Pancreas (tissue), 10 donors: ENCODE measurements around the gene SORCS2. TPM values are rescaled to one million over a fixed set of nuclear protein-coding genes. Genes with fewer than 3 reads are reported as not detected.
"Not testable (repeated sequence)": the region's sequence is repeated elsewhere in the genome, so short reads cannot be mapped to it uniquely, and the experiment has no call there.

Source experiments
- ATAC-seq, 4 donors: fragments of 200-7000 bp; cut with Tn5 transposase; one replicate each; pipeline versions ENCODE4 v1.8.0 to v1.9.1; 2020; ENCODE audit warnings: mild to moderate bottlenecking in 4 of 4, moderate library complexity in 4 of 4
- DNase-seq, 6 donors: peaks; one replicate each; pipeline ENCODE4 v3.0.0-alpha.2; 2020
- FAIRE-seq: peaks from 2 replicates; lab custom pipeline; 2012; peaks lifted over from hg19 to GRCh38; lab: Jason Lieb, UNC
- H3K27ac ChIP-seq, 4 donors: fragments of 200-600 bp; sonication (generic); 1 replicate in 3 of 4; 2 replicates in 1 of 4; pipeline versions ENCODE4 v1.5.0 to v1.8.0; 2020
- H3K27me3 ChIP-seq, 4 donors: fragments of 200-600 bp; one replicate each; pipeline ENCODE4 v1.8.0; 2021
- H3K36me3 ChIP-seq, 3 donors: fragments of 200-600 bp; sonication (generic) in 1 of 3; one replicate each; pipeline versions ENCODE4 v1.5.0 to v1.8.0; 2020 to 2021
- H3K4me1 ChIP-seq, 3 donors: fragments of 200-600 bp; one replicate each; pipeline ENCODE4 v1.8.0; 2021
- H3K4me3 ChIP-seq, 4 donors: fragments of 200-600 bp; sonication (generic) in 2 of 4; one replicate each; pipeline versions ENCODE4 v1.5.0 to v1.8.0; 2020 to 2021
- H3K9me3 ChIP-seq, 4 donors: fragments of 200-600 bp; one replicate each; pipeline ENCODE4 v1.8.0; 2021
- WGBS, 2 donors: extraction: QIAGEN DNeasy Blood & Tissue Kit; methylation state at CpG; one replicate each; pipeline ENCODE4 v1.1.7; 2013; 5-methylcytosine and 5-hydroxymethylcytosine counted together
- intact Hi-C, 3 donors: fragments of 100-400 bp; cut with DNase I; formaldehyde crosslinking; loops; one replicate each; pipeline versions ENCODE4 v1.11.1 to v1.14.2; 2022
- polyA plus RNA-seq, 2 donors: library from polyadenylated mRNA; stranded (reverse); fragments of 200-250 nt; gene quantifications; one replicate each; pipeline ENCODE4 v1.2.3, GENCODE V29; 2013
- total RNA-seq, 6 donors: library from RNA; stranded (reverse); fragmentation: NEBNext Ultra II Directional in 4 of 6; extraction: Animal tissue kit (Norgen Biotek cat#: 25700) in 4 of 6; gene quantifications; one replicate each; pipeline versions ENCODE4 v1.2.1 to v1.2.4, GENCODE V29; 2021 to 2023
- TF ChIP-seq, protein P1 (sequence below), 4 donors: fragments of 200-600 bp; sonication (generic) in 3 of 4; IDR thresholded peaks; one replicate each; pipeline versions ENCODE4 v1.5.0 to v1.8.0; 2021; ENCODE audit warnings: antibody characterized with exemption in 4 of 4
- donor health status: healthy with polysubstance abuse.
- donor health status: DM: no; HTN: no; CAD: no; lungs with moderate emphysema.
- donor health status: DM: no; HTN: no; CAD: no.
- donor health status: control.
- donor health status: control.
- donor health status: Bipolar disorder and iron deficiency.
- donor health status: DM: yes; HTN: yes; CAD: no.
- donor health status: DM: no; HTN: no; CAD: no.
- donor health status: DM: no; HTN: no; CAD: no.
- donor health status: DM: yes; HTN: yes; CAD: no.

Gene SORCS2
- total and polyA plus RNA-seq, 8 donors, result 0.14 to 1.7 (median 0.42) TPM

DNA sequence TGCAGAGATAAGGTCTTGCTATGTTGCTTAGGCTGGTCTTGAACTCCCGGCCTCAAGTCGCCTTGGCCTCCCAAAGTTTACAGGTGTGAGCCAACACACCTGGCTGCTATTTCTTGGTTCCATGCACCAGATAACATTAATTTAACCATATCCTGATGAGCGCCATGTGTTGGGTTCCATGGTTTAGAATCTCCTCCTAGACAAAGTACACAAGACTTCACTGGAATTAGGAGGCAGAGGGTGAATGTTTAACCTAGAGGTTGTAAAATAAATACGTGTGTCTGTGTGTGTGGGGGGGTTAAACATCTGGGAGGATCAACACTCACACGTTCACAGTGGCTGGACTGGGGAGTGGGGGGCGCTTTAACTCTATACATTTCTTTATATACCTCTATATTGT is 32.4 kb upstream of the SORCS2 start:
- H3K9me3 ChIP-seq, result no peaks in the 10 kb centered on the region
- H3K27me3 ChIP-seq, result no peaks in the 10 kb centered on the region
- FAIRE-seq (no peak), ATAC-seq (peak; percentile 29 to 69 (median 60)), DNase-seq (peak in 4 of 6 donors; percentile 10 to 62 (median 46))
- peak overlapping the region; percentile 39 to 71 (median 54) for H3K27ac ChIP-seq
- intact Hi-C loops, result no loop called here
- no peak overlapping the region for H3K4me3 ChIP-seq
- H3K4me1 ChIP-seq, result peaks cover 20 to 30% (median 28%) of the 10 kb centered on the region in 3 donors
- TF ChIP-seq, protein P1, sequence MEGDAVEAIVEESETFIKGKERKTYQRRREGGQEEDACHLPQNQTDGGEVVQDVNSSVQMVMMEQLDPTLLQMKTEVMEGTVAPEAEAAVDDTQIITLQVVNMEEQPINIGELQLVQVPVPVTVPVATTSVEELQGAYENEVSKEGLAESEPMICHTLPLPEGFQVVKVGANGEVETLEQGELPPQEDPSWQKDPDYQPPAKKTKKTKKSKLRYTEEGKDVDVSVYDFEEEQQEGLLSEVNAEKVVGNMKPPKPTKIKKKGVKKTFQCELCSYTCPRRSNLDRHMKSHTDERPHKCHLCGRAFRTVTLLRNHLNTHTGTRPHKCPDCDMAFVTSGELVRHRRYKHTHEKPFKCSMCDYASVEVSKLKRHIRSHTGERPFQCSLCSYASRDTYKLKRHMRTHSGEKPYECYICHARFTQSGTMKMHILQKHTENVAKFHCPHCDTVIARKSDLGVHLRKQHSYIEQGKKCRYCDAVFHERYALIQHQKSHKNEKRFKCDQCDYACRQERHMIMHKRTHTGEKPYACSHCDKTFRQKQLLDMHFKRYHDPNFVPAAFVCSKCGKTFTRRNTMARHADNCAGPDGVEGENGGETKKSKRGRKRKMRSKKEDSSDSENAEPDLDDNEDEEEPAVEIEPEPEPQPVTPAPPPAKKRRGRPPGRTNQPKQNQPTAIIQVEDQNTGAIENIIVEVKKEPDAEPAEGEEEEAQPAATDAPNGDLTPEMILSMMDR (IDR thresholded peaks at IDR 0.05), result no peak
- no peaks in the 10 kb centered on the region for H3K36me3 ChIP-seq
- 16 to 23% methylated on average over 6 of the region's 6 CpGs for WGBS, 2 donors

GRCh38 chr4:7160439-7160838 is 31.9 kb upstream of the SORCS2 start:
- no peak for FAIRE-seq
- peaks cover 20 to 30% (median 28%) of the 10 kb centered on the region in 3 donors for H3K4me1 ChIP-seq
- no peak overlapping the region for H3K4me3 ChIP-seq
- WGBS, 2 donors, result 14 to 22% methylated on average over 11 of the region's 11 CpGs
- H3K36me3 ChIP-seq, result no peaks in the 10 kb centered on the region
- H3K9me3 ChIP-seq, result no peaks in the 10 kb centered on the region
- DNase-seq, result peak; percentile 24 to 71 (median 43)
- intact Hi-C loops, result no loop called here
- H3K27me3 ChIP-seq, result no peaks in the 10 kb centered on the region
- peak overlapping the region; percentile 39 to 71 (median 54) for H3K27ac ChIP-seq
- peak; percentile 24 to 52 (median 40) for ATAC-seq
- TF ChIP-seq, protein P1 (IDR thresholded peaks at IDR 0.05), result no peak

DNA sequence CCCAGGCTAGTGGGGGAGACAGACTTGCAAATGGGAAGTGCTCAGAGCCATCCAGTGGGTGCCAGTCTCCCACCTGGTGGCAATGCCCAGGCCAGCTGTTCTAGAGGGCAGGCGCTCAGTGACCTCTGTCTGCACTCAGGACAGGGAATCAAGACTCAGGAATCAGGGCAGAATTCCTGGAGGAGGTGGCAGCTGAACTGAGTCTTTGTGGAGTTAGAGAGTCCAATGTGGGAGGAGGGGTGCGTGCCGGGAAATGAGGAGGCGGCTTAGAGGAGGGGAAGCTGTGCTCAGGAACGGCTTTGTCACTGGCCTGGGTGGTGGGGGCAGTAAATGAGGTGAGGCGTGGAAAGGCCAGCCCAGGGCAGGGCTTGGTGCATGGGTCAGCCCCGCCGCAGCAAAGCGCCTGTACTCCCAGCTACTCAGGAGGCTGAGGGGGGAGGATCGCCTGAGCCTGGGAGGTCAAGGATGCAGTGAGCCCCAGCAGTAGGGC is 31.3 kb upstream of the SORCS2 start:
- FAIRE-seq, result no peak
- H3K27me3 ChIP-seq, result no peaks in the 10 kb centered on the region
- no peak overlapping the region for H3K4me3 ChIP-seq
- intact Hi-C loops, result no loop called here
- peak; percentile 1 to 16 (median 8) for ATAC-seq
- H3K36me3 ChIP-seq, result no peaks in the 10 kb centered on the region
- DNase-seq, result peak in 3 of 6 donors; percentile 16 to 67 (median 54)
- TF ChIP-seq, protein P1 (IDR thresholded peaks at IDR 0.05), result no peak
- H3K9me3 ChIP-seq, result no peaks in the 10 kb centered on the region
- peak overlapping the region; percentile 22 to 48 (median 34) for H3K27ac ChIP-seq
- H3K4me1 ChIP-seq, result peaks cover 20 to 30% (median 28%) of the 10 kb centered on the region in 3 donors
- WGBS, 2 donors, result 77 to 82% methylated on average over 9 to 10 of the region's 10 CpGs

- ATAC-seq (peak; percentile 83 to 91 (median 86)), FAIRE-seq (no peak), DNase-seq (peak; percentile 58 to 84 (median 80))
- H3K27me3 ChIP-seq, result no peaks in the 10 kb centered on the region
- TF ChIP-seq, protein P1 (IDR thresholded peaks at IDR 0.05), result no peak
- no peak overlapping the region for H3K4me3 ChIP-seq
- peaks cover 20 to 30% (median 28%) of the 10 kb centered on the region in 3 donors for H3K4me1 ChIP-seq
- H3K27ac ChIP-seq, result peak overlapping the region; percentile 22 to 48 (median 34)
- intact Hi-C loops, result no loop called here
- H3K36me3 ChIP-seq, result no peaks in the 10 kb centered on the region
- WGBS, 2 donors, result 18 to 21% methylated on average over 6 of the region's 6 CpGs
- no peaks in the 10 kb centered on the region for H3K9me3 ChIP-seq
These were observed 30.6 kb upstream of the SORCS2 start for GRCh38 chr4:7161721-7162214.

GRCh38 chr4:7165056-7165873 is 27.1 kb upstream of the SORCS2 start:
- H3K27ac ChIP-seq, ATAC-seq, H3K27me3 ChIP-seq, FAIRE-seq, H3K4me3 ChIP-seq, intact Hi-C loops, H3K36me3 ChIP-seq, H3K9me3 ChIP-seq: not testable (repeated sequence)
- 79 to 82% methylated on average over 28 of the region's 28 CpGs for WGBS, 2 donors
- peak in 4 of 6 donors; percentile 6 to 55 (median 40) for DNase-seq
- H3K4me1 ChIP-seq, result peaks cover 15 to 22% (median 21%) of the 10 kb centered on the region in 3 donors
